COLO829 (cell line): Measurements from ENCODE around the gene TNFRSF19.
"Not testable (repeated sequence)": the region's sequence is repeated elsewhere in the genome, so short reads cannot be mapped to it uniquely, and the experiment has no call there.

Experiments
- DNase-seq: peaks from one replicate; pipeline ENCODE4 v3.0.0; 2012; ENCODE audit warnings: low spot score

TNFRSF19 gene

GRCh38 chr13:23654111-23655110 lies 84.2 kb downstream of the TNFRSF19 start:
- DNase-seq: peak; percentile 83

GRCh38 chr13:23655321-23655720 lies 85.1 kb downstream of the TNFRSF19 start:
- DNase-seq: no peak

DNA sequence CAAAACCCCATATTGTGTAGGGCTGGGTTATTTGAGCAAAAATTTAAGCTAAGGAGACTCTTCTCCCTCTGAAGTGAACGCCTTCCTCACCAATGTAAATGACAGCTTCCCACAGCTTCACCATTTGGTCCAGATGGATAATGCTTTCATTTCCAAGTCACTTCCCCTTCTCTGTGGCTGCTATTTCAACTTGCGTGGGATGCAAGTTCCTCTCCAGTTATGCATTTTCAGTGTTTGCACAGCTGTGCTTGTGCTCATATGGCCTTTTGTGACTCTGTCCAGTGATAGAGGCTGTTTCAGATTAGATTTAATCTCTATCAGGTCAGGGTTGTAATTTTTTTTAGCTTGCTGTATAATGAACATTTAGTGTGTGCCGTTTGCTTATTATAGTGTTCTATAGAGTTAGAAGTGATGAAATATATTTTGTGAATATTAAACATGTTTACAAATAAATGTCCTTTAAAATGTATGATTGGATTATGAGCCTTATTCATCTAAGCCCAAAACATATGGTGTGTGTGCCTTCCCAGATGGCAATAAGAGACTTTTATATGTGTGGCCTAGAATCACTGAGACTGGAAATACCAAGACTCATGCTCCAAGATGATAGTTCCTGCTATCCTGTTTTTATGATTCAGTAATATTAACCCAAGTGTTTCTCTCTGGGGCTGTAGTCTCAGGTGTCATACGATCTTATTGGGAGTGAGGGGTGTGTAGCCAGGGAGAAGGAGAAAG lies 86.6 kb downstream of the TNFRSF19 start:
- no peak for DNase-seq

DNA sequence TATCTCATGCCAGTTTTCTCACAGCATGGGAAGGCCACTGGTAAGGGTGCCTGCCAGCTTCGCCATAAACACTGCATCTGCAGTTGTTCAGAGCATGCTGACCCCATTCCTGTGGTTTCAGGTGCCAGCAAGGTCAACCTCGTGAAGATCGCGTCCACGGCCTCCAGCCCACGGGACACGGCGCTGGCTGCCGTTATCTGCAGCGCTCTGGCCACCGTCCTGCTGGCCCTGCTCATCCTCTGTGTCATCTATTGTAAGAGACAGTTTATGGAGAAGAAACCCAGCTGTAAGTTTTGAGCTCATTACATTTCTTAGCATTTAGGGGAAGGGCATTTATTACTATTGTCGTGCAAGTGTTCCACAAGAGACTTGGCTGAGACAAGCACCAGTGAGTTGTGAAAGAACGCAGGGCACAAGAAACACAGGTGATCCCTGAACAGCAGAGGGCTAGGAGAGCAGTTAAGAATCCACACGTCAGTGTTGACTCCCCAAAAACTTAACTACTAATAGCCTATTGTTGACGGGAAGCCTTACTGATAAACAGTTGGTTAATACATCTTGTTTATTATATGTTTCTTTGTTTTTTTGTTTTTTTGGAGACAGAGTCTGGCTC lies 88.8 kb downstream of the TNFRSF19 start:
- no peak for DNase-seq

- DNase-seq: no peak
Observed at GRCh38 chr13:23660249-23660648, 90.0 kb downstream of the TNFRSF19 start.

DNA sequence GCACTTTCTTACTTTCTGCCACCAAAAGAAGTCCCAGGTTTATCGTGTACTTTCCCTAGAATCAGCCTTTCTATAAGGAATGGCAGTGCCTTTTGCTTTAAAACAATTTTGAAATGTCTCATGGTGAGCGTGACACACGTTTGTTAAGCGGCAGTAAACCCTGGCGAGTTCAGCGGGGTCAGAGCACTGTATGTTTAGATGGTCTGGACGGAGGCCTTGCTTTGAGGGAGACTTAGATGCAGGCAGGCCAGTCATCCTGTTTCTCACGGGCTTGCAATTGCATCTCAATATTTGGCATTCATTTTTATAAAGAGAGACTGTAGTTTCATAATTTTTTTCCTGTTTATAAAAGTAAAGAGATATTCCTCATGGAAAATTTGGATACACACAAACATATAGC lies 96.4 kb downstream of the TNFRSF19 start:
- DNase-seq: no peak

GRCh38 chr13:23667750-23668149 lies 97.5 kb downstream of the TNFRSF19 start:
- no peak for DNase-seq

GRCh38 chr13:23668562-23668961 lies 98.3 kb downstream of the TNFRSF19 start:
- DNase-seq: no peak

- no peak for DNase-seq
Observed at GRCh38 chr13:23670793-23671192, 100.6 kb downstream of the TNFRSF19 start.

- no peak for DNase-seq
Observed at GRCh38 chr13:23671377-23671776, 101.2 kb downstream of the TNFRSF19 start.

DNA sequence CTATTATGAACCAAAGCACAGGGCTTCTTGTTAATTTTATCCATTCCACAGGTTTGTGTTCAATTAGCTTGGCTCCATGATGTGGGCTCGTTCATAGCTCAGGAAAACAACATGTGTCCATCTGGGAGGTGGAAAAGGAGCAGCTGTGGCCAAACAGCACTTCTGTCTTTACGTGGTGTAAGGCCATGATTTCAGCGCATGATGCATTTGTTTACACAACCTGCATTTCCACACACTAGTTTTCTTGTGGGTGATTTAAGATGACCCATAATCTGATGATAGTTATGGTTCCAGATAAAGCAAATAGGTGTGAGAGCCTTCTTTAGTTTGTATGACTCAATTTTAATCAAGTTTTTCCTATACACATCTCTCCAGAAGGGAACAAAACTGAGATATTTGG lies 101.7 kb downstream of the TNFRSF19 start:
- no peak for DNase-seq

GRCh38 chr13:23672616-23673015 lies 102.4 kb downstream of the TNFRSF19 start:
- DNase-seq: no peak

- no peak for DNase-seq
Observed at GRCh38 chr13:23673354-23673753, 103.1 kb downstream of the TNFRSF19 start.

- DNase-seq: no peak
Observed at GRCh38 chr13:23673867-23674605, 103.8 kb downstream of the TNFRSF19 start.

- no peak for DNase-seq
Observed at GRCh38 chr13:23674795-23675640, 104.8 kb downstream of the TNFRSF19 start.

GRCh38 chr13:23677679-23678288 lies 107.6 kb downstream of the TNFRSF19 start:
- not testable (repeated sequence) for DNase-seq

- no peak for DNase-seq
Observed at GRCh38 chr13:23678795-23679194, 108.6 kb downstream of the TNFRSF19 start.

DNA sequence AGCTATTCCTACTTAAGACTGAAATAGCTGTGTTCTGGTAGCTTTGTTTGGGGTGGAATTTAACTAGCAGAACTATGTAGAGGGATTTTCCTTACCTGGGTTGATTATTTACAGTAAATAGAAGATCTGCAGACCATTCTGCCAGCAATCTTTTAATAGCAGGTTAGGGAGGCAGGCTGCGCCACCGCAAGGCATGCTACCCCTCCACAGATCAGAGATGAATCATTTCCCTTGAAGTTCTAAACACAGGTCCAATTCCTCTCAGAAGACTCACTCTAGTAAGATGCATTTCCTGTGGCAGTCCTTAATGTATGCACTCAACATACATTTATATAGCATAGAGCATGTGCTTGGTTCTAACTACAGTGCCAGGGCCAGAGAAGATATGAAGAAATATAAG lies 109.0 kb downstream of the TNFRSF19 start:
- DNase-seq: no peak

DNA sequence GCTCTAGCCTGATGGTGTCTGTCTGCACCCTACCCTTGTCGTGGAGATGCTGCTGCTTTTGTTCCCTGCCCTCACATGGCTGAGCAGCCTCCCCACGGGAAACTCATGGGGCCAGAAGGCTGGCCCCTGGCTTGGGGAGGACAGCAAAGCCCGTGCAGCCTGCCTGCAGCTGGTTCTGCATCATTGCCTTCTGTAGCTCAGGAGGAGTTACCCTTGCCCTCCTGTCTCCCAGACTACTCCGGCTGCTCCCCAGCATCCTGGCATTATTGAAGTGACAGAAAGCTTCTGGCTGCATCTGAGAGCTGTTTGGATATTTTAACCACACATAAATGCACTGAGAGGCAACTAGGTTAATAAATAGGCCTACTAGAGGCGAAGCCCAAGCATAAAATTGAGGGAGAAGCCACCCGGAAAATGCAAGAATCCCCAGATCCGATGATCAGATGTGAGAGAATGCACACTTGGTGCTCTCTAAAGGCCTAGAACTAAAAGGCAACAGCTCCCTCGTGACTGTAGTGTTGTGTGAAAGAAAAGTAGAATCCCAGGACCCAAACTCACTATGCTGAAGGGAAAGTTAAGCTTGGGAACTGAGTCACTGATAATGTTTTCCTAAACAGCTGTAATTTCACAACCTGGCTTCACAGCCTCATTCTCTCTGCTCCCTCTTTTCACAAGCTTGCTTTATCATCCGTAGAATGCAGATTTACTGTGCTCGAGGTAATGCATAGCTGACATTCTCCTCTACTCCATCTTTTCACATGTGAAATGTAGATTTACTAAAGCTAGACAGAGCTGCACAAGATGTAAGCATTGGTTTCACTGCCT lies 110.8 kb downstream of the TNFRSF19 start:
- DNase-seq: no peak

DNA sequence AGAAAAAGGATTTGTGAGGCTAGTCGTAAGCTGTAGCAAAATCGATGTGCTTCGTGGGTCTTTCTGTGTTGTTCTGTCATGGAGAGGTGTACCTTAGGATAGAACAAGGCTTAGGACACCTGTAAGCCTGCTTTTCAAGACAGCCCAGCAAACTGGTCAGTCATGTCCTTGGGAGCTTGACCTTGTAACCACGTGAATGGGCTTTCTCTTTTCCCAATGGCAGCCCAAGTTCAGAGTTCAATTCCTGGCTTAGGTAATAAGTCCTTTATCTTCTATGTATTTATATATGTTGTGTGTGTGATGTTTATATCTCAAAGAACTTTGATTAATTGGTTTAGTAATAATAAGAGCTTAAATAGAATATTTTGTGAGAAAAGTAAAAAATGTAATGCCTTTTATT lies 112.9 kb downstream of the TNFRSF19 start:
- DNase-seq: no peak
